AG08396 (cell line): ENCODE results near the gene CDC42BPB.
A peak's percentile ranks its signal among the peaks of the same experiment; 100 is the strongest.

Source experiments
- DNase-seq: peaks from one replicate; pipeline ENCODE4 v3.0.0; 2012; ENCODE audit warnings: low spot score, mixed read lengths

Gene CDC42BPB

GRCh38 chr14:103019236-103019635, 38.1 kb downstream of the CDC42BPB start:
- no peak for DNase-seq

GRCh38 chr14:103016594-103016993, 40.8 kb downstream of the CDC42BPB start:
- DNase-seq: no peak

GRCh38 chr14:103016071-103016470, 41.3 kb downstream of the CDC42BPB start:
- DNase-seq: no peak

- DNase-seq: no peak
Observed at GRCh38 chr14:103015426-103015825, 41.9 kb downstream of the CDC42BPB start.

GRCh38 chr14:103014466-103015228, 42.7 kb downstream of the CDC42BPB start:
- no peak for DNase-seq

GRCh38 chr14:103013028-103013427, 44.3 kb downstream of the CDC42BPB start:
- no peak for DNase-seq

- no peak for DNase-seq
Observed at GRCh38 chr14:103009559-103009958, 47.8 kb downstream of the CDC42BPB start.

GRCh38 chr14:103008768-103009357, 48.5 kb downstream of the CDC42BPB start:
- DNase-seq: no peak

- no peak for DNase-seq
Observed at GRCh38 chr14:103008126-103008525, 49.2 kb downstream of the CDC42BPB start.

- DNase-seq: no peak
Observed at GRCh38 chr14:103007555-103007954, 49.8 kb downstream of the CDC42BPB start.

GRCh38 chr14:103006991-103007520, 50.3 kb downstream of the CDC42BPB start:
- no peak for DNase-seq

GRCh38 chr14:103006106-103006505, 51.2 kb downstream of the CDC42BPB start:
- DNase-seq: no peak

- no peak for DNase-seq
Observed at GRCh38 chr14:103003850-103004249, 53.5 kb downstream of the CDC42BPB start.

GRCh38 chr14:103003351-103003615, 54.1 kb downstream of the CDC42BPB start:
- no peak for DNase-seq

- DNase-seq: no peak
Observed at GRCh38 chr14:103002578-103003350, 54.6 kb downstream of the CDC42BPB start.

GRCh38 chr14:103001651-103002396, 55.5 kb downstream of the CDC42BPB start:
- DNase-seq: no peak

- DNase-seq: no peak
Observed at GRCh38 chr14:103001226-103001625, 56.1 kb downstream of the CDC42BPB start.

- no peak for DNase-seq
Observed at GRCh38 chr14:103000291-103000921, 56.9 kb downstream of the CDC42BPB start.

- peak; percentile 68 for DNase-seq
Observed at GRCh38 chr14:102999227-102999895, 58.0 kb downstream of the CDC42BPB start.

- DNase-seq: no peak
Observed at GRCh38 chr14:102998393-102998792, 59.0 kb downstream of the CDC42BPB start.

GRCh38 chr14:102996941-102997340, 60.4 kb downstream of the CDC42BPB start:
- no peak for DNase-seq
